Left forelimb (tissue), 1 donor: ENCODE measurements around the gene FNDC3B.

ENCODE experiments used
- DNase-seq: peaks from one replicate; pipeline ENCODE4 v3.0.0-alpha.2; 2018; ENCODE audit warnings: low spot score

FNDC3B gene

GRCh38 chr3:172334671-172335207, 295.4 kb downstream of the FNDC3B start:
- DNase-seq, result no peak

- DNase-seq, result no peak
Observed at GRCh38 chr3:172339892-172340291, 300.5 kb downstream of the FNDC3B start.

DNA sequence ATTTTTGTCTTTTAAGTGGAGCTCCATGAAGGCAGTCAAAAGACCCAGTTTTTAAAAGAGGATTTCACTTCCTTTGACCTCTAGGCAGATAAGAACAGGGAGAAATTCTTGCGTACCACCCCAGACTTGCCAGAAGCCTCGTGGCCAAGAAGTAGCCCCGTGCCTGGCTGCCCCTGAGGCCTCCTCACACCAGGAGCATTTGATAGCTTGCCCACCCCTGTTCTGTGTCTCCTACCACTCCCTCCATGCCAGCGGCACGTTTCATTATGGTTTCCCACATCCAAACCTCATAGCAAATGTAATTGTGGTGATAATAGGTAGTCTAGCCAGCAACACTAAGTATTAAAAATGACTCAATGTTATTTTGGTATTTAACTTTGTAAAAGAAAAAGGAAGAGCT, 301.2 kb downstream of the FNDC3B start:
- no peak for DNase-seq

- no peak for DNase-seq
Observed at GRCh38 chr3:172341482-172342059, 302.2 kb downstream of the FNDC3B start.

- DNase-seq, result no peak
Observed at GRCh38 chr3:172342097-172342659, 302.8 kb downstream of the FNDC3B start.

DNA sequence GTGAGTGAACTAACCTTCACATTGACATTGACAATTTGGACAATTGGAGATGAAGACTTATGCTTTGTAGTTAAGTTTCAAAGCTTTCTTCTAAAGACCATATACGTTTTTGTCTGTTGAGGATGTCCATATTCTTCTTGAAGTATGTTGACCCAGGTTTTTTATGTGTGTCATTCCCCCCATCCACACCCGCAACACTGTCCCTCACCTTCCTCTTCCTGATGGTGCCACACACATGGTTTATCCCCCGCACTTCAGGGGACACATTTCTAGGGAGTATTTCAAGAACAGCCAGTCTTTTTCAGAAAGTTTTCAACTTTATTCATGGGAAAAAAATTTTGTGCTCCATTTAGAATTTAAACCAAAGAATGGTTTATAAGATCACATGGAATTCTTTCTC, 303.7 kb downstream of the FNDC3B start:
- DNase-seq, result no peak

DNA sequence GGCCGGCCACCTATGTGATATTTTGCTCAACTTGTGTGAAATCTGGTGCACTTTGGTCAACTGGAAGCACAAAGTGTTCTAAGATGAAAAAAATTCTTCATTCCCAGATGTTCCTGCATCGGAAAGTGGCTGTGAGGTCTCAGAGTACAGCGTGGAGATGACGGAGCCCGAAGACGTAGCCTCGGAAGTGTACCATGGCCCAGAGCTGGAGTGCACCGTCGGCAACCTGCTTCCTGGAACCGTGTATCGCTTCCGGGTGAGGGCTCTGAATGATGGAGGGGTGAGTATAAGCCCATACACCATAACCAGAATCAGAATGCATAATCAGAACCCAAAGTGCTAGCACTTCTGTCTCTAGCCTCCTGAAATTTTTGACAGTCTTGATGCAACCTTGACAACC, 304.6 kb downstream of the FNDC3B start:
- DNase-seq, result no peak

GRCh38 chr3:172346161-172346560, 306.8 kb downstream of the FNDC3B start:
- DNase-seq, result no peak

DNA sequence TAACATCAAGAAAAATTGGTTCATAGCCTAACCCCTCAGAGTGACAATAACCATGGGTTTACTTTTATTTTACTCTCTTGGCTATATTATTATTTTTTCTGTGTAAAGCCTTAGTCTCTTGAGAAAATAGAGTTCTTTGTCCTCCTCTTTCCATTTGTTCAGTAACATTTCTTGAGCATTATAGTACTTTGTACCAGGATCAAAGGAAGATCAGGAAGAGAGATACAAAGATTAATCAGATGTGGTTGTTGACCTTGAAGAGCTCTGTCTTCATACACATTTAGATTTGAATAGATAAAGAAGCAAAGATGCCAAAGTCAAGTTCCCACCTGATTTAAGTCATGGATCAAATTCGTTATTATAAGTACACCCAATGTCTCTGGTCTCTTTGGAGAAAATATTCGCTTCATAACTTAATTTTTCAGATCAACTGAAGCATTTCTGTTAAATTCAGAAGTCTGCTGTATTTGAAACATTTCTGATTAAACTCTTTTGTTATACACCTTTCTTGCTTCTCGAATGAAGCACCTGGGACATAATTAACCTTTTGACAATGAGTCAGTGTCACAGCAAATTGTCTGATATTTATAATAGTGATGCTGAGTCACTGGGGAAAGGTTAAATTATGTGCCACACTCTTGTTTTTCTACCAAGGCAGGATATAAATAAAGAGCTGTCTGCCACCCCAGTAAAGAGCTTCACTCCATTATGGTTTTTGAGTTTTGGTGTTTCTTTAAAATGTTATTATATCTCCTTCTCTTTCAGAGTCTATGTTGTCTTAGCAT, 308.7 kb downstream of the FNDC3B start:
- no peak for DNase-seq

GRCh38 chr3:172351895-172352466, 312.6 kb downstream of the FNDC3B start:
- DNase-seq, result no peak

DNA sequence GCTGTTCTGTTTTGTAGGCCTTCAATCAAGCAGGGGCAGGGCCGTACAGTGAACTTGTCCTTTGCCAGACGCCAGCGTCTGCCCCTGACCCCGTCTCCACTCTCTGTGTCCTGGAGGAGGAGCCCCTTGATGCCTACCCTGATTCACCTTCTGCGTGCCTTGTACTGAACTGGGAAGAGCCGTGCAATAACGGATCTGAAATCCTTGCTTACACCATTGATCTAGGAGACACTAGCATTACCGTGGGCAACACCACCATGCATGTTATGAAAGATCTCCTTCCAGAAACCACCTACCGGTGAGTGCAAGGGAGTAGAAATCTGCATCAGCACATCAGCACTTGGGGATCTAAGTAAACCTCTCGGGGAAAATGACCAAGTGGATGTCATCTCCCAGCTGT, 313.4 kb downstream of the FNDC3B start:
- DNase-seq, result no peak

DNA sequence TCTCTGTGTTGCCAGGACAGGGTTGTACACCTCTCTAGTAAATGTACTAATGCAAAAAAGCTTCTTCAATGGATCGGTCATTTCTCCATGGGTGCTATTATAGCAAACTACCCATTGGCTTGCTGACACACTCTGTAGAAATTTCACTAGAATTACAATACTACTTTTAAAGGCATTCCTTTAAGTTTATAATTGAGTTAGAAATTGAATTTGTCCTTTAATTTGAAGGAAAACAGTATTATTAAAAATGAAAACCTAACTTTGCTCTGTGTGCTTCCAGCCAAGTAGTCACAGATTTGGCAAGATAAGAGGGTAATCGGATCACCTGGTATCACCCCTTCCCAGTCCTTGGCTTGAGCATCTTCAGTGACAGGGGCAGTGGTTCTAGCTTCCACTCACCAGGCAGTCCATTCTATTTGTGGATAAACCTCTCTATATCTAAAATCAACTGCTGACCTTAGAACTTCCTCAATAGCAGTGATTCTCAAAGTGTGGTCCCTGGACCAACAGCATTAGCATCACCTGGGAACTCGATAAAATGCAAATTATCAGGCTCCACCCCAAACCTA, 315.6 kb downstream of the FNDC3B start:
- no peak for DNase-seq

DNA sequence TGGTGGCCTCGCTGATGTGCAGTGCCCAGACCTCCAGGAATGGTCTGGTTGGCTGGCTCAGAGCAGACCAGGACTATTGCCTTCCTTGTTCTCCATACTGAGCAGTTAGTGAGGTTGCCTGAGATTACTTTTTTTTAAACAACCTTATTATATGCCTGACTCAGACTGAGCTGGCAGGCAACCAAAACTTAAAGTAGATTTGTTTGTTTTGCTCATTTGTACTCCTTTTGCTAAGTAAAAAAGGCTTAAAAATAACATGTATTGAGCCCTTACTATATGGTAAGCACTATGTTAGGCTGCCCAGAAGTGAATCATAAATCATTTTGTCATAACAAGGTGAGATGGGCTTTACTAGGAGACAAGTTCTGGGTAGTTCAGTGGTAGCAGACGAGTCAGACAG, 316.5 kb downstream of the FNDC3B start:
- no peak for DNase-seq

DNA sequence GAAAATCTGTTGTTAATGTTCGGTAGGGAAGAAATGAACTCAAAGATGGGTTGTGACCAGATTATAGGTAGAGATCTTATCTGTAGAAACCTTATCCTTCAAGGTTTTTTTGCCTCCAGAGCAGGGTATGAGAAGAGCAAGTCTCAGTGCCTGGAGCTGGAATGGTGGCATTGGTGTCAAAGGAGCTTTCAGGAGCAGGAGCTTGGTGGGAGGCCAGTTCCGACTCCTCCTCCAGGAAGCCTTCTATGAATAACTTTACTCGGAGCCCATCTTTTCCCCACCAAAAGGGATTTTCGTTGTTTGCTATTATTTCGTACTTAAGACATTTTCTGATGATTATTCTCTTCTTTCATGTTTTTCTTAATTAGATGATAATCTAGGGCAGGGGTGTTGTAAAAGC, 317.0 kb downstream of the FNDC3B start:
- no peak for DNase-seq

- no peak for DNase-seq
Observed at GRCh38 chr3:172357850-172358754, 318.7 kb downstream of the FNDC3B start.

GRCh38 chr3:172359231-172359630, 319.9 kb downstream of the FNDC3B start:
- no peak for DNase-seq

- DNase-seq, result no peak
Observed at GRCh38 chr3:172359996-172360395, 320.6 kb downstream of the FNDC3B start.

GRCh38 chr3:172362583-172362982, 323.2 kb downstream of the FNDC3B start:
- DNase-seq, result no peak

DNA sequence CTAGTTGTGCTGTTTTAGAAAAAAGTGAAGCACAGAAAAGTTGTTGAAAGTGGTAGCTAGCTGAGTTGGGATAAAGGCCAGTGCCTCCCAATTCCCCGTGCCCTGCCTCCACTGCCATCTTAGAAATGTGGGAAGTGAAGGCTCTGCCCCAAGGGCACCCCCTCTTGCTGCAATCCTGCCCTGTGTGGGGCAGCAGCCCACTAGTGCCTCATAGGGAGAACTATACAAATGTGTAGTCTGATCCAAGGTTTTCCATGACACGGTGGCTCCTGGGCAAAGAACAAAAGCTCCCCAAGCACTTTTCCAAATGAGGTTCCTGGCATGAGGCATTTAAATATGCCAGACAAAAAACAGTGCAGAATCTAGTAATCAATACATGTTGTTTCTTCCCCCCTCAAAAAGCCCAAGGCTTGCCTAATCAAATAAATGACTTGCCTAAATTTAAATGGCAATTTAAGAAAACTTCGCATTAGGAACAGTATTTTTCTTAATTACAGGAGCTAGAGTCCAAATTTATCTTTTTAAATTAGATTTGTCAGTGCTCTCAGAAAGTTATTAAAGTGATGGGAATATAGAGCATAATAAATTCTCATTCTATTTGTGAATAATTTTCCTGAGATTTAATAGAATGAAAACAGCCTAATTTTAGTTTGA, 325.1 kb downstream of the FNDC3B start:
- no peak for DNase-seq

DNA sequence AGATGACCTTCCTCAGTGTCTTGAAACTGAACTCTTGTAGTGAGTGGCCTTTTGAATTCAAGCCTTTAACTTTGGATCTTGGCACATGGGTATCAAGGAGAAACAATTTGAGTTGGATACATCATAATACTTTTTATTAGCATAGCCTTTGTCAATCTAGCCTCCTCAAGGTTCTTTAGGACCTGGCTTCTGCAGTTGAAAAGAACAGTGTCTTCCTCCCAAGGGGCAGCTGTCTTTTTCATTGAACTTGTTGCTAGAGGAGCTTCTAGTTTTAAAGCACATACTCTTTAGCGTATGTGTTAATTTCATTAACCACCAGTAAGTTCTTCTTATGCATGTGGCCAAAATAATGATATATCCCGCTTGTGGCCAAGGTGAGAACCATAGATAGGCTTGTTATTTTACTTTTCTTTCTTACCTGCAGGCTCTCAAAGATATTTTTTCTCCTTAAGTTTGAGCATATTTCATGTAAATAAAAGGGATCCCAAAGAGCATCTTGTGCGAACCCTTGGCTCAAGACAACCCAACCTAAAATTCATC, 325.7 kb downstream of the FNDC3B start:
- DNase-seq, result no peak
